OCI-LY1 (cell line): ENCODE data around the gene KLHL36.

ENCODE experiments used
- H2AFZ ChIP-seq: fragments of 200-600 bp; sonication (generic), shearing (Covaris generic); 2 replicates; pipeline ENCODE4 v1.6.0; 2014; ENCODE audit warnings: antibody characterized with exemption, mild to moderate bottlenecking, low read length
- H3F3A ChIP-seq: fragments of 200-600 bp; sonication (generic), shearing (Covaris generic); 2 replicates; pipeline ENCODE4 v1.6.0; 2014; ENCODE audit warnings: mild to moderate bottlenecking, antibody characterized with exemption, low read length, moderate library complexity; ENCODE audit not compliant: insufficient read depth
- H3K27ac ChIP-seq: fragments of 200-600 bp; sonication (generic); 2 replicates; pipeline ENCODE4 v1.5.1; 2014; ENCODE audit warnings: low read length, mixed run types, mild to moderate bottlenecking, low read depth; ENCODE audit not compliant: poor library complexity, severe bottlenecking
- H3K27me3 ChIP-seq: fragments of 200-600 bp; sonication (generic); 2 replicates; pipeline ENCODE4 v1.6.0; 2014; ENCODE audit warnings: antibody characterized with exemption, mild to moderate bottlenecking, low read length, moderate library complexity; ENCODE audit not compliant: insufficient read depth
- H3K36me3 ChIP-seq: fragments of 200-600 bp; sonication (generic); 2 replicates; pipeline ENCODE4 v1.6.1; 2014; ENCODE audit warnings: mild to moderate bottlenecking, antibody characterized with exemption, low read length, moderate library complexity, mixed read lengths; ENCODE audit not compliant: insufficient read depth
- H3K4me1 ChIP-seq: fragments of 200-600 bp; sonication (generic); 2 replicates; pipeline ENCODE4 v1.5.1; 2014; ENCODE audit warnings: mild to moderate bottlenecking, low read length, moderate library complexity; ENCODE audit not compliant: insufficient read depth, severe bottlenecking
- H3K4me2 ChIP-seq: fragments of 200-600 bp; sonication (generic), shearing (Covaris generic); 2 replicates; pipeline ENCODE4 v1.6.1; 2014; ENCODE audit warnings: low read length
- H3K4me3 ChIP-seq: fragments of 200-600 bp; sonication (generic); 2 replicates; pipeline ENCODE4 v1.5.1; 2014; ENCODE audit warnings: low read length, low read depth, mild to moderate bottlenecking, mixed read lengths; ENCODE audit not compliant: poor library complexity, severe bottlenecking
- H3K79me2 ChIP-seq: fragments of 200-600 bp; shearing (Covaris generic); 2 replicates; pipeline ENCODE4 v1.6.1; 2016; ENCODE audit warnings: mixed run types, low read length, mixed read lengths; ENCODE audit not compliant: insufficient read depth
- H3K9ac ChIP-seq: fragments of 200-600 bp; sonication (generic), shearing (Covaris generic); 2 replicates; pipeline ENCODE4 v1.6.1; 2014; ENCODE audit warnings: mild to moderate bottlenecking, low read length, mixed read lengths
- H3K9me2 ChIP-seq: fragments of 200-600 bp; sonication (generic), shearing (Covaris generic); 2 replicates; pipeline ENCODE4 v1.6.1; 2014; ENCODE audit warnings: low read depth, mild to moderate bottlenecking, low read length, mixed read lengths
- H3K9me3 ChIP-seq: fragments of 200-600 bp; shearing (Covaris generic); 2 replicates; pipeline ENCODE4 v1.6.1; 2014; ENCODE audit warnings: low read length, mixed read lengths
- H4K20me1 ChIP-seq: fragments of 200-600 bp; sonication (generic), shearing (Covaris generic); 2 replicates; pipeline ENCODE4 v1.6.0; 2016; ENCODE audit warnings: mild to moderate bottlenecking, low read length; ENCODE audit not compliant: insufficient read depth
- CTCF ChIP-seq: fragments of 200-600 bp; sonication (generic), shearing (Covaris generic); IDR thresholded peaks from 2 replicates; pipeline ENCODE4 v1.5.1; 2017; ENCODE audit warnings: mild to moderate bottlenecking, antibody characterized with exemption, low read length, moderate library complexity, mixed read lengths
- EZH2 ChIP-seq: fragments of 200-600 bp; sonication (generic), shearing (Covaris generic); IDR thresholded peaks from 2 replicates; pipeline ENCODE4 v1.8.0; 2017; ENCODE audit warnings: borderline replicate concordance, mixed run types, mild to moderate bottlenecking, antibody characterized with exemption, low read length, moderate library complexity, mixed read lengths

Gene KLHL36

GRCh38 chr16:84706856-84707255 is 58.5 kb downstream of the KLHL36 start:
- Histone ChIP-seq H3K9me2 (no peaks in the 10 kb centered on the region), H3K9ac (no peak overlapping the region), H3F3A (no peaks in the 10 kb centered on the region), H3K4me2 (no peak overlapping the region), H3K4me3 (no peak overlapping the region), H4K20me1 (peaks cover 7% of the 10 kb centered on the region; the same call in 1 of the 2 replicates), H3K27ac (no peak overlapping the region), H3K79me2 (peaks cover 99% of the 10 kb centered on the region), H2AFZ (no peak overlapping the region), H3K4me1 (peaks cover 83% of the 10 kb centered on the region), H3K9me3 (no peaks in the 10 kb centered on the region), H3K36me3 (peaks cover 22% of the 10 kb centered on the region; the same call in 1 of the 2 replicates), H3K27me3 (no peaks in the 10 kb centered on the region)
- TF ChIP-seq CTCF (no peak), EZH2 (no peak)

- Histone ChIP-seq H3K79me2 (peaks cover 99% of the 10 kb centered on the region), H2AFZ (no peak overlapping the region), H3K9me2 (no peaks in the 10 kb centered on the region), H3K4me2 (peak overlapping the region; percentile 16; the same call in 1 of the 2 replicates), H3F3A (no peaks in the 10 kb centered on the region), H4K20me1 (peaks cover 15% of the 10 kb centered on the region; the same call in 1 of the 2 replicates), H3K36me3 (peaks cover 20% of the 10 kb centered on the region; the same call in 1 of the 2 replicates), H3K4me3 (no peak overlapping the region), H3K9ac (no peak overlapping the region), H3K27ac (no peak overlapping the region), H3K4me1 (peaks cover 82% of the 10 kb centered on the region), H3K27me3 (no peaks in the 10 kb centered on the region), H3K9me3 (no peaks in the 10 kb centered on the region)
- TF ChIP-seq EZH2 = no peak
- TF ChIP-seq CTCF = no peak
Observed at GRCh38 chr16:84709609-84710008, 61.3 kb downstream of the KLHL36 start.

- Histone ChIP-seq H3K9ac (no peak overlapping the region), H3K4me3 (no peak overlapping the region), H3K27ac (no peak overlapping the region), H3K9me2 (no peaks in the 10 kb centered on the region), H3K4me2 (peak overlapping the region; percentile 1; the same call in 1 of the 2 replicates), H4K20me1 (peaks cover 15% of the 10 kb centered on the region; the same call in 1 of the 2 replicates), H3K79me2 (peaks cover 99% of the 10 kb centered on the region), H3K27me3 (no peaks in the 10 kb centered on the region), H3F3A (no peaks in the 10 kb centered on the region), H2AFZ (no peak overlapping the region), H3K4me1 (peaks cover 75% of the 10 kb centered on the region), H3K9me3 (no peaks in the 10 kb centered on the region), H3K36me3 (peaks cover 18% of the 10 kb centered on the region; the same call in 1 of the 2 replicates)
- TF ChIP-seq CTCF = no peak
- no peak for TF ChIP-seq EZH2
Observed at GRCh38 chr16:84710686-84711085, 62.4 kb downstream of the KLHL36 start.
